CD14-positive monocyte (primary cell): ENCODE results near the gene POPDC2. TPM values are rescaled to one million over a fixed set of nuclear protein-coding genes. Genes with fewer than 3 reads are reported as not detected.

Source experiments
- DNase-seq, 3 donors: peaks; one replicate each; pipeline ENCODE4 v3.0.0-alpha.2; 2011 to 2022
- H2AFZ ChIP-seq: 2 replicates; pipeline ENCODE4 v1.6.0; 2012; ENCODE audit warnings: mild to moderate bottlenecking, low read depth, low read length, inconsistent platforms; ENCODE audit not compliant: insufficient read depth, poor library complexity, severe bottlenecking
- H3K27ac ChIP-seq, 2 donors: 1 replicate in 1 of 2; 2 replicates in 1 of 2; pipeline ENCODE4 v1.5.1; 2012 to 2013; ENCODE audit warnings: low read length in 2 of 2, control low read depth in 1 of 2, inconsistent platforms in 1 of 2, low read depth in 1 of 2, mild to moderate bottlenecking in 1 of 2
- H3K27me3 ChIP-seq, 2 donors: one replicate each; pipeline versions ENCODE4 v1.6.0 to v1.6.1; 2011 to 2013; ENCODE audit warnings: low read length in 2 of 2; ENCODE audit not compliant: control insufficient read depth in 2 of 2, insufficient read depth in 2 of 2
- H3K36me3 ChIP-seq, 2 donors: replicated peaks in 1 of 2; 1 replicate in 1 of 2; 2 replicates in 1 of 2; pipeline versions ENCODE4 v1.5.1 to v1.6.1; 2012 to 2013; ENCODE audit warnings: low read length in 2 of 2, control low read depth in 1 of 2, inconsistent platforms in 1 of 2, mild to moderate bottlenecking in 1 of 2; ENCODE audit not compliant: insufficient read depth in 2 of 2, control insufficient read depth in 1 of 2
- H3K4me1 ChIP-seq, 2 donors: 1 replicate in 1 of 2; 2 replicates in 1 of 2; pipeline versions ENCODE4 v1.5.1 to v1.6.1; 2012 to 2013; ENCODE audit warnings: low read length in 2 of 2, control low read depth in 1 of 2, inconsistent platforms in 1 of 2, mild to moderate bottlenecking in 1 of 2, moderate library complexity in 1 of 2; ENCODE audit not compliant: insufficient read depth in 2 of 2, control insufficient read depth in 1 of 2
- H3K4me2 ChIP-seq: replicated peaks from 2 replicates; pipeline ENCODE3; 2012; ENCODE audit warnings: low read length, moderate library complexity, mild to moderate bottlenecking; ENCODE audit not compliant: poor library complexity, severe bottlenecking; ENCODE audit errors: extremely low read depth
- H3K4me3 ChIP-seq, 3 experiments: fragments of 200-600 bp in 1 of 3; sonication (generic) in 1 of 3; replicated peaks in 1 of 3; 1 replicate in 2 of 3; 2 replicates in 1 of 3; pipeline ENCODE4 v1.5.1; 2011 to 2013; ENCODE audit warnings: low read length in 3 of 3, mild to moderate bottlenecking in 3 of 3, control low read depth in 2 of 3, low read depth in 2 of 3, inconsistent platforms in 1 of 3, moderate library complexity in 1 of 3
- H3K79me2 ChIP-seq: 2 replicates; pipeline ENCODE4 v1.6.0; 2012; ENCODE audit warnings: mild to moderate bottlenecking, control low read depth, inconsistent platforms, low read length, moderate library complexity; ENCODE audit not compliant: insufficient read depth
- H3K9ac ChIP-seq: 2 replicates; pipeline ENCODE4 v1.6.0; 2017; ENCODE audit warnings: low read length, mild to moderate bottlenecking; ENCODE audit not compliant: insufficient read depth, poor library complexity, severe bottlenecking
- H3K9me3 ChIP-seq, 2 donors: replicated peaks in 1 of 2; 1 replicate in 1 of 2; 2 replicates in 1 of 2; pipeline versions ENCODE4 v1.5.1 to v1.6.1; 2012 to 2013; ENCODE audit warnings: low read length in 2 of 2, control low read depth in 1 of 2; ENCODE audit not compliant: control insufficient read depth in 1 of 2, insufficient read depth in 1 of 2
- H4K20me1 ChIP-seq: 2 replicates; pipeline ENCODE4 v1.6.0; 2012; ENCODE audit warnings: mild to moderate bottlenecking, low read length, control low read depth, moderate library complexity; ENCODE audit not compliant: insufficient read depth
- H3K27ac Mint-ChIP-seq, 7 donors: one replicate each; pipeline ENCODE4 v1.8.0; 2020; ENCODE audit warnings: mild to moderate bottlenecking in 7 of 7, mixed read lengths in 7 of 7, moderate library complexity in 6 of 7, inconsistent platforms in 2 of 7
- H3K27me3 Mint-ChIP-seq, 3 donors: one replicate each; pipeline ENCODE4 v1.8.0; 2021 to 2022; ENCODE audit warnings: low read depth in 3 of 3, mild to moderate bottlenecking in 3 of 3, mixed read lengths in 3 of 3, moderate library complexity in 3 of 3, inconsistent platforms in 1 of 3
- H3K36me3 Mint-ChIP-seq, 2 donors: one replicate each; pipeline ENCODE4 v1.8.0; 2020; ENCODE audit warnings: mixed read lengths in 2 of 2, inconsistent platforms in 1 of 2, mild to moderate bottlenecking in 1 of 2
- H3K4me1 Mint-ChIP-seq: one replicate; pipeline ENCODE4 v1.8.0; 2020; ENCODE audit warnings: mild to moderate bottlenecking, mixed read lengths
- H3K4me3 Mint-ChIP-seq, 2 donors: one replicate each; pipeline ENCODE4 v1.8.0; 2020; ENCODE audit warnings: mild to moderate bottlenecking in 2 of 2, mixed read lengths in 2 of 2, moderate library complexity in 1 of 2
- H3K9me3 Mint-ChIP-seq, 7 donors: one replicate each; pipeline ENCODE4 v1.8.0; 2020 to 2022; ENCODE audit warnings: mixed read lengths in 7 of 7, mild to moderate bottlenecking in 6 of 7, moderate library complexity in 6 of 7, inconsistent platforms in 2 of 7
- WGBS: methylation state at CpG from one replicate; pipeline ENCODE4 v1.1.5; 2013; ENCODE audit warnings: missing lambda C conversion rate; ENCODE audit not compliant: insufficient coverage; 5-methylcytosine and 5-hydroxymethylcytosine counted together
- intact Hi-C, 2 donors: fragments of 100-400 bp; cut with micrococcal nuclease; formaldehyde crosslinking; loops; one replicate each; pipeline versions ENCODE4 v1.15.0 to v1.15.1; 2023
- polyA plus RNA-seq, 3 donors: library from polyadenylated mRNA; depleted of rRNA in 1 of 3; unstranded in 2 of 3; stranded (reverse) in 1 of 3; fragments of 300-500 nt in 2 of 3; fragments of >200 nt in 1 of 3; fragmentation: Illumina TruSeq in 2 of 3; gene quantifications; 1 replicate in 2 of 3; 2 replicates in 1 of 3; pipeline ENCODE4 v1.2.3, GENCODE V29; 2012 to 2021
- TF ChIP-seq, protein P1 (sequence below): fragments of 200-600 bp; IDR thresholded peaks from one replicate; pipeline ENCODE4 v1.8.0; 2022; ENCODE audit warnings: antibody characterized with exemption, mild to moderate bottlenecking

Gene POPDC2
- polyA plus RNA-seq, 3 donors, result 0.58 to 6.7 (median 0.63) TPM

- Histone ChIP-seq H3K27ac (peak overlapping the region; percentile 90 to 93), H3K79me2 (no peaks in the 10 kb centered on the region), H3K9me3 (no peaks in the 10 kb centered on the region), H3K9ac (peak overlapping the region; percentile 59), H3K27me3 (no peaks in the 10 kb centered on the region), H3K4me1 (peaks cover 70 to 72% of the 10 kb centered on the region in 2 donors), H2AFZ (no peak overlapping the region), H3K36me3 (no peaks in the 10 kb centered on the region), H4K20me1 (no peaks in the 10 kb centered on the region), H3K4me3 (peak overlapping the region in 1 of 3 experiments; percentile 37), H3K4me2 (peak overlapping the region; percentile 32)
- Mint-ChIP-seq H3K4me1 (peaks cover 69% of the 10 kb centered on the region), H3K4me3 (peak overlapping the region in 1 of 2 donors; percentile 61), H3K27ac (peak overlapping the region; percentile 94 to 100 (median 98)), H3K27me3 (peaks cover 0 to 6% (median 4%) of the 10 kb centered on the region in 3 donors), H3K36me3 (peaks cover 0 to 8% of the 10 kb centered on the region in 2 donors), H3K9me3 (peaks cover 0 to 6% (median 0%) of the 10 kb centered on the region in 7 donors)
- intact Hi-C loops, result no loop called here
- TF ChIP-seq, protein P1, sequence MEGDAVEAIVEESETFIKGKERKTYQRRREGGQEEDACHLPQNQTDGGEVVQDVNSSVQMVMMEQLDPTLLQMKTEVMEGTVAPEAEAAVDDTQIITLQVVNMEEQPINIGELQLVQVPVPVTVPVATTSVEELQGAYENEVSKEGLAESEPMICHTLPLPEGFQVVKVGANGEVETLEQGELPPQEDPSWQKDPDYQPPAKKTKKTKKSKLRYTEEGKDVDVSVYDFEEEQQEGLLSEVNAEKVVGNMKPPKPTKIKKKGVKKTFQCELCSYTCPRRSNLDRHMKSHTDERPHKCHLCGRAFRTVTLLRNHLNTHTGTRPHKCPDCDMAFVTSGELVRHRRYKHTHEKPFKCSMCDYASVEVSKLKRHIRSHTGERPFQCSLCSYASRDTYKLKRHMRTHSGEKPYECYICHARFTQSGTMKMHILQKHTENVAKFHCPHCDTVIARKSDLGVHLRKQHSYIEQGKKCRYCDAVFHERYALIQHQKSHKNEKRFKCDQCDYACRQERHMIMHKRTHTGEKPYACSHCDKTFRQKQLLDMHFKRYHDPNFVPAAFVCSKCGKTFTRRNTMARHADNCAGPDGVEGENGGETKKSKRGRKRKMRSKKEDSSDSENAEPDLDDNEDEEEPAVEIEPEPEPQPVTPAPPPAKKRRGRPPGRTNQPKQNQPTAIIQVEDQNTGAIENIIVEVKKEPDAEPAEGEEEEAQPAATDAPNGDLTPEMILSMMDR, result no peak
- WGBS, result 13% methylated on average over 2 of the region's 8 CpGs
- peak; percentile 74 to 89 (median 77) for DNase-seq
Observed at GRCh38 chr3:119630128-119630879, 30.1 kb downstream of the POPDC2 start.

DNA sequence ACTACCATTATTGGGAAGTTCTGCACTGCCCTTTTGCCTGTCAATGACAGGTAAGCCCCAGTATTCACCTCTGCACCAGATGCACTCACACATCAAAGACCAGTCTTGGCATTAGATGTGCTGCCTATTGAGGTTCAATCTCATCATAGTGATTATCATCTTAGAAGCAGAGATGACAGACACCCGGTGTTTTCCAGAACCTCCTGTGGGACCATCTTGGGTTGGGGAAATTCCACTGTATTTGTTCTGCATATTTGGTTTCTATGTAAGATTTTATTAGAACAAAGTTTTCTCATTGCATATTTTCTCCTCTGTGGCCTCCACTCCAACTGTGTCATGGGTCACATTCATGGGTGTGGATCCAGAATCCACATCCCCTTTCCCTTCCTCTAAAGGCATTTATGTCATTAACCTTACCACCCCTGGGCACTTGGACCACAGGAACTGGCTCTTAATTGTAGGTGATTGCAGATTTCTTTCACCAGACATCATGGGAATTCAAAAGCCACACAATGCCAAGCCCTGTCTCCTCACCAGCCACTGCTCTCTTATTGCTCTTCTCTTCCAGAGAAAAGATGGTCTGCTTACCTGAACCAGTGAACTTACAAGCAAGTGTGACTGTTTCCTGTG is 31.5 kb downstream of the POPDC2 start:
- Histone ChIP-seq H2AFZ (no peak overlapping the region), H3K27me3 (no peaks in the 10 kb centered on the region), H3K9ac (peak overlapping the region; percentile 5), H3K4me1 (peaks cover 79 to 83% of the 10 kb centered on the region in 2 donors), H3K4me2 (peak overlapping the region; percentile 9), H3K27ac (peak overlapping the region; percentile 63 to 93), H3K4me3 (peak overlapping the region in 1 of 3 experiments; percentile 23), H3K36me3 (no peaks in the 10 kb centered on the region), H4K20me1 (no peaks in the 10 kb centered on the region), H3K79me2 (no peaks in the 10 kb centered on the region), H3K9me3 (no peaks in the 10 kb centered on the region)
- H3K27me3 Mint-ChIP-seq, result peaks cover 0 to 6% (median 4%) of the 10 kb centered on the region in 3 donors
- DNase-seq, result peak; percentile 44 to 86 (median 76)
- peaks cover 0 to 7% (median 0%) of the 10 kb centered on the region in 7 donors for H3K9me3 Mint-ChIP-seq
- no CpG with 5 or more reads among the region's 1 CpG for WGBS
- peak overlapping the region; percentile 87 to 100 (median 94) for H3K27ac Mint-ChIP-seq
- H3K36me3 Mint-ChIP-seq, result peaks cover 0 to 8% of the 10 kb centered on the region in 2 donors
- H3K4me3 Mint-ChIP-seq, result peak overlapping the region in 1 of 2 donors; percentile 53
- peaks cover 75% of the 10 kb centered on the region for H3K4me1 Mint-ChIP-seq
- TF ChIP-seq, protein P1, result no peak
- intact Hi-C loops, result loop anchor here in 1 of 2 donors (1.0 kb wide), 1 partner anchor 9 kb away; no protein-coding TSS in a partner anchor
